NCI-H774 (cell line): Measurements from ENCODE around the gene ABHD3.
"Not testable (repeated sequence)": the region's sequence is repeated elsewhere in the genome, so short reads cannot be mapped to it uniquely, and the experiment has no call there.

Experiments
- DNase-seq: peaks from one replicate; lab custom pipeline; 2025; lab: John Stamatoyannopoulos, UW

The ABHD3 gene

GRCh38 chr18:21703241-21703820, 1.2 kb downstream of the ABHD3 start:
- no peak for DNase-seq

- no peak for DNase-seq
Measured at GRCh38 chr18:21702602-21703001, 2.0 kb downstream of the ABHD3 start.

GRCh38 chr18:21701621-21702020, 3.0 kb downstream of the ABHD3 start:
- DNase-seq, result no peak

GRCh38 chr18:21700528-21701075, 4.0 kb downstream of the ABHD3 start:
- DNase-seq, result no peak

- DNase-seq, result no peak
Measured at GRCh38 chr18:21693322-21693721, 11.3 kb downstream of the ABHD3 start.

- DNase-seq, result no peak
Measured at GRCh38 chr18:21689736-21690135, 14.8 kb downstream of the ABHD3 start.

GRCh38 chr18:21686282-21687105, 18.1 kb downstream of the ABHD3 start:
- DNase-seq, result no peak

- DNase-seq, result not testable (repeated sequence)
Measured at GRCh38 chr18:21685556-21685981, 19.0 kb downstream of the ABHD3 start.

GRCh38 chr18:21684731-21685130, 19.8 kb downstream of the ABHD3 start:
- no peak for DNase-seq

GRCh38 chr18:21682371-21683051, 22.1 kb downstream of the ABHD3 start:
- DNase-seq, result no peak

GRCh38 chr18:21680161-21680560, 24.4 kb downstream of the ABHD3 start:
- DNase-seq, result no peak

- no peak for DNase-seq
Measured at GRCh38 chr18:21678859-21679258, 25.7 kb downstream of the ABHD3 start.

- not testable (repeated sequence) for DNase-seq
Measured at GRCh38 chr18:21675354-21675753, 29.2 kb downstream of the ABHD3 start.

- DNase-seq, result no peak
Measured at GRCh38 chr18:21672521-21673267, 31.9 kb downstream of the ABHD3 start.

GRCh38 chr18:21669736-21670285, 34.8 kb downstream of the ABHD3 start:
- no peak for DNase-seq

GRCh38 chr18:21664069-21664468, 40.5 kb downstream of the ABHD3 start:
- DNase-seq, result no peak

- no peak for DNase-seq
Measured at GRCh38 chr18:21663578-21663977, 41.0 kb downstream of the ABHD3 start.

GRCh38 chr18:21662581-21662980, 42.0 kb downstream of the ABHD3 start:
- DNase-seq, result no peak

GRCh38 chr18:21660078-21660477, 44.5 kb downstream of the ABHD3 start:
- DNase-seq, result no peak

- DNase-seq, result no peak
Measured at GRCh38 chr18:21656402-21656801, 48.2 kb downstream of the ABHD3 start.

GRCh38 chr18:21653361-21653760, 51.2 kb downstream of the ABHD3 start:
- DNase-seq, result no peak

- no peak for DNase-seq
Measured at GRCh38 chr18:21652073-21652472, 52.5 kb downstream of the ABHD3 start.
